ENCODE results near the gene SENP1. TPM values are rescaled to one million over a fixed set of nuclear protein-coding genes. Genes with fewer than 3 reads are reported as not detected.

The SENP1 gene
- total and polyA plus RNA-seq, 2 of the 4 experiments (the other 2 are of a cell fraction), result 7.2 to 25.3 TPM

DNA sequence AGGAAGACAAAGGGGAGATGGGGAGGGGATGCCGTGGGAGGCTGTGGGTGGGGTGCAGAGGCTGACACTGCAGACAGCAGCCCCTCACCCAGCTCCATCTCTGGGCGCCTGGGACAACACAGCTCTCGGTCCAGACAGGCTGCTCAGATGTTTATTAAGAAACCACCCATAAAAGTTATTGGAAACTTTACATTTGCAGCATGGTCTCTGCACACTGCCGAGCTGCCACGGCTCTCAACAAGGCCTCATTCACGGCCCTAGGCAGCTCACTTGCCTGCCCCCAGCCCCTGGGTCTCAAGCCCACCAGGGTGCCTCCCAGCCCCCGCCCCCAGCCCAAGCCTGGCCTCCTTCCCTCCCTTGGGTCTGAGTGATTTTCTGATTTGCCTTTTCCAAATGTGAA is 80.6 kb downstream of the SENP1 start:
- no peak overlapping the region for H3K56ac ChIP-seq (ENCODE audit: extremely low read depth, insufficient read depth, low read length)
- TF ChIP-seq MXI1 (IDR thresholded peaks at IDR 0.05; ENCODE audit: borderline replicate concordance, low read depth, low read length), result no peak
- H3K9ac ChIP-seq (ENCODE audit: low read depth, low read length), result no peak overlapping the region
- H4K8ac ChIP-seq (ENCODE audit: low read depth in 2 of 2, low read length in 2 of 2), result no peak overlapping the region
- no peak for ATAC-seq (ENCODE audit: low read depth)
- H3K4me1 ChIP-seq (ENCODE audit: control insufficient read depth, insufficient read depth, low read length), result peaks cover 4% of the 10 kb centered on the region; the same call in 1 of the 2 replicates
- H2BK20ac ChIP-seq (ENCODE audit: low read depth, low read length), result no peak overlapping the region
- H3K18ac ChIP-seq (ENCODE audit: low read depth, low read length), result no peak overlapping the region
- no peak overlapping the region for H3K4me3 ChIP-seq (ENCODE audit: insufficient read depth, low read depth, low read length)
- BruUV-seq (replicated peaks), result no TSS peak
- no peaks in the 10 kb centered on the region for H3K9me3 ChIP-seq (ENCODE audit: control insufficient read depth, insufficient read depth, low read length)
- H2BK5ac ChIP-seq (ENCODE audit: low read depth, low read length, poor library complexity, severe bottlenecking), result no peak overlapping the region
- CTCF ChIA-PET, result no interaction called here
- H2AK9ac ChIP-seq (replicated peaks; ENCODE audit: low read depth, low read length, poor library complexity), result no peak overlapping the region
- H2BK120ac ChIP-seq (ENCODE audit: low read depth, low read length), result no peak overlapping the region
- no peaks in the 10 kb centered on the region for H4K20me1 ChIP-seq (ENCODE audit: insufficient read depth, low read length)
- peaks cover 61% of the 10 kb centered on the region for H3K27me3 ChIP-seq (ENCODE audit: control insufficient read depth, insufficient read depth, low read length)
- H4K91ac ChIP-seq (ENCODE audit: insufficient read depth, low read depth, low read length), result no peak overlapping the region
- no peak overlapping the region for H4K5ac ChIP-seq (ENCODE audit: low read depth, low read length)
- no peak overlapping the region for H3K23ac ChIP-seq (ENCODE audit: low read depth, low read length)
- no peak overlapping the region for H3K4ac ChIP-seq (ENCODE audit: low read depth, low read length)
- no peak overlapping the region for H3K4me2 ChIP-seq (ENCODE audit: low read depth, low read length)
- no peaks in the 10 kb centered on the region for H3K9me1 ChIP-seq (ENCODE audit: insufficient read depth, low read length)
- no peak overlapping the region for H2AFZ ChIP-seq (replicated peaks; ENCODE audit: low read length, poor library complexity)
- H2BK15ac ChIP-seq (ENCODE audit: low read depth, low read length), result no peak overlapping the region
- H3K79me1 ChIP-seq (ENCODE audit: low read depth in 1 of 2, low read length in 2 of 2), result no peaks in the 10 kb centered on the region
- POLR2A ChIA-PET (ENCODE audit: unreplicated experiment), result no interaction called here
- no CpG with 5 or more reads among the region's 7 CpGs for WGBS, 2 experiments (ENCODE audit: extremely low coverage in 2 of 2, insufficient read length in 1 of 2)
- no peak overlapping the region for H3K27ac ChIP-seq (ENCODE audit: insufficient read depth, low read length)
- in situ Hi-C loops (cut with MboI; ENCODE audit: low sequenced_read_pairs), result no loop called here
- no peaks in the 10 kb centered on the region for H3K36me3 ChIP-seq (ENCODE audit: control insufficient read depth, insufficient read depth, low read length)
- no peak overlapping the region for H2AK5ac ChIP-seq (ENCODE audit: low read depth, low read length)
- intact Hi-C loops (cut with micrococcal nuclease), result no loop called here
- dilution Hi-C loops (cut with HindIII; ENCODE audit: low sequenced_read_pairs, unreplicated experiment), result no loop called here
- no peak for DNase-seq
- no peak overlapping the region for H3K14ac ChIP-seq (replicated peaks; ENCODE audit: low read depth, low read length)

Measured in IMR-90 (cell line).